DND-41 (cell line): Measurements from ENCODE around the gene ARL14EPL.

Source experiments
- CTCF ChIP-seq: IDR thresholded peaks from 2 replicates; pipeline ENCODE4 v1.5.1; 2012; ENCODE audit warnings: borderline replicate concordance, low read length, moderate library complexity, mild to moderate bottlenecking; ENCODE audit not compliant: poor library complexity, severe bottlenecking; ENCODE audit errors: extremely low read depth
- EZH2 ChIP-seq: IDR thresholded peaks from 3 replicates; pipeline ENCODE4 v1.6.1; 2012; ENCODE audit warnings: borderline replicate concordance, low read depth, mild to moderate bottlenecking, moderate library complexity, low read length, inconsistent platforms; ENCODE audit not compliant: severe bottlenecking

DNA sequence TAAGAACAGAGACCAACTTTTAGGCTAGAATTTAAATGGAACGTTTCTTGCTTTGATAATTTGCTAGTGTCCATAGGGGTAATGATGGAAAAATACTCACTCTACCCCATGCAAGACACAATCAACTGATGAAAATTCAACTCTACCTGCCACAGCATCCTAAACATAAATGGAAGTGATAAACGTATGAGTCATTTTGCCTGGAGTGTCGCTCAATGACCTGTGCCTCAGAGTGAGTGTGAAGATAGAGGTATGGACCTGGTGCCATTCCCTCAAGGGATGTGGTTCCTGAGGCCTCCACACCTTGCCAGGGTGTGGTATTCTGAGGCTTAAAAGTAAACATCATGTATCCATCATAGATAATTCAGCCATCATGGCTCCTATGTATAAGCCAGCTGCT is 14.0 kb downstream of the ARL14EPL start:
- no peak for TF ChIP-seq CTCF
- no peak for TF ChIP-seq EZH2
